ENCODE measurements around the gene EYA2.

Gene EYA2

GRCh38 chr20:47143657-47144056 is 249.0 kb downstream of the EYA2 start:
- H3K9ac ChIP-seq (ENCODE audit: low read depth, low read length) = no peak overlapping the region
- H3K36me3 ChIP-seq (ENCODE audit: insufficient read depth, low read length) = no peaks in the 10 kb centered on the region
- H3K27me3 ChIP-seq (ENCODE audit: control insufficient read depth, insufficient read depth, low read length) = no peaks in the 10 kb centered on the region
- H3K9me3 ChIP-seq (replicated peaks; ENCODE audit: low read length) = no peaks in the 10 kb centered on the region
- no peak overlapping the region for H3K4me3 ChIP-seq (ENCODE audit: low read length)
- peaks cover 12% of the 10 kb centered on the region for H3K4me1 ChIP-seq (ENCODE audit: control insufficient read depth, insufficient read depth, low read length)
- no peak overlapping the region for H3K4me2 ChIP-seq (ENCODE audit: low read length)

GRCh38 chr20:47144463-47144862 is 249.8 kb downstream of the EYA2 start:
- H3K9me3 ChIP-seq (replicated peaks; ENCODE audit: low read length) = no peaks in the 10 kb centered on the region
- no peak overlapping the region for H3K4me3 ChIP-seq (ENCODE audit: low read length)
- no peaks in the 10 kb centered on the region for H3K36me3 ChIP-seq (ENCODE audit: insufficient read depth, low read length)
- H3K4me1 ChIP-seq (ENCODE audit: control insufficient read depth, insufficient read depth, low read length) = peaks cover 12% of the 10 kb centered on the region
- H3K9ac ChIP-seq (ENCODE audit: low read depth, low read length) = no peak overlapping the region
- no peaks in the 10 kb centered on the region for H3K27me3 ChIP-seq (ENCODE audit: control insufficient read depth, insufficient read depth, low read length)
- no peak overlapping the region for H3K4me2 ChIP-seq (ENCODE audit: low read length)

- Histone ChIP-seq H3K9ac (ENCODE audit: low read depth, low read length) (no peak overlapping the region), H3K4me1 (ENCODE audit: control insufficient read depth, insufficient read depth, low read length) (peaks cover 12% of the 10 kb centered on the region), H3K4me3 (ENCODE audit: low read length) (no peak overlapping the region), H3K36me3 (ENCODE audit: insufficient read depth, low read length) (no peaks in the 10 kb centered on the region), H3K4me2 (ENCODE audit: low read length) (no peak overlapping the region), H3K27me3 (ENCODE audit: control insufficient read depth, insufficient read depth, low read length) (no peaks in the 10 kb centered on the region), H3K9me3 (replicated peaks; ENCODE audit: low read length) (no peaks in the 10 kb centered on the region)
Observed at GRCh38 chr20:47146686-47147085, 252.0 kb downstream of the EYA2 start.

GRCh38 chr20:47148059-47148458 is 253.4 kb downstream of the EYA2 start:
- H3K36me3 ChIP-seq (ENCODE audit: insufficient read depth, low read length) = no peaks in the 10 kb centered on the region
- H3K9me3 ChIP-seq (replicated peaks; ENCODE audit: low read length) = no peaks in the 10 kb centered on the region
- H3K4me2 ChIP-seq (ENCODE audit: low read length) = no peak overlapping the region
- H3K27me3 ChIP-seq (ENCODE audit: control insufficient read depth, insufficient read depth, low read length) = no peaks in the 10 kb centered on the region
- H3K4me1 ChIP-seq (ENCODE audit: control insufficient read depth, insufficient read depth, low read length) = peaks cover 12% of the 10 kb centered on the region
- no peak overlapping the region for H3K4me3 ChIP-seq (ENCODE audit: low read length)
- no peak overlapping the region for H3K9ac ChIP-seq (ENCODE audit: low read depth, low read length)

GRCh38 chr20:47149939-47150338 is 255.3 kb downstream of the EYA2 start:
- Histone ChIP-seq H3K9ac (ENCODE audit: low read depth, low read length) (no peak overlapping the region), H3K4me3 (ENCODE audit: low read length) (no peak overlapping the region), H3K36me3 (ENCODE audit: insufficient read depth, low read length) (no peaks in the 10 kb centered on the region), H3K9me3 (replicated peaks; ENCODE audit: low read length) (no peaks in the 10 kb centered on the region), H3K27me3 (ENCODE audit: control insufficient read depth, insufficient read depth, low read length) (no peaks in the 10 kb centered on the region), H3K4me2 (ENCODE audit: low read length) (no peak overlapping the region), H3K4me1 (ENCODE audit: control insufficient read depth, insufficient read depth, low read length) (peaks cover 12% of the 10 kb centered on the region)

- Histone ChIP-seq H3K4me1 (ENCODE audit: control insufficient read depth, insufficient read depth, low read length) (peaks cover 12% of the 10 kb centered on the region), H3K9ac (ENCODE audit: low read depth, low read length) (no peak overlapping the region), H3K4me2 (ENCODE audit: low read length) (no peak overlapping the region), H3K9me3 (replicated peaks; ENCODE audit: low read length) (no peaks in the 10 kb centered on the region), H3K36me3 (ENCODE audit: insufficient read depth, low read length) (no peaks in the 10 kb centered on the region), H3K27me3 (ENCODE audit: control insufficient read depth, insufficient read depth, low read length) (no peaks in the 10 kb centered on the region), H3K4me3 (ENCODE audit: low read length) (no peak overlapping the region)
Observed at GRCh38 chr20:47150403-47151152, 255.9 kb downstream of the EYA2 start.

GRCh38 chr20:47152068-47152467 is 257.4 kb downstream of the EYA2 start:
- Histone ChIP-seq H3K27me3 (ENCODE audit: control insufficient read depth, insufficient read depth, low read length) (no peaks in the 10 kb centered on the region), H3K9ac (ENCODE audit: low read depth, low read length) (no peak overlapping the region), H3K4me1 (ENCODE audit: control insufficient read depth, insufficient read depth, low read length) (peaks cover 3% of the 10 kb centered on the region), H3K4me2 (ENCODE audit: low read length) (no peak overlapping the region), H3K36me3 (ENCODE audit: insufficient read depth, low read length) (no peaks in the 10 kb centered on the region), H3K9me3 (replicated peaks; ENCODE audit: low read length) (no peaks in the 10 kb centered on the region), H3K4me3 (ENCODE audit: low read length) (no peak overlapping the region)

- Histone ChIP-seq H3K4me2 (ENCODE audit: low read length) (no peak overlapping the region), H3K36me3 (ENCODE audit: insufficient read depth, low read length) (no peaks in the 10 kb centered on the region), H3K4me3 (ENCODE audit: low read length) (no peak overlapping the region), H3K4me1 (ENCODE audit: control insufficient read depth, insufficient read depth, low read length) (no peaks in the 10 kb centered on the region), H3K27me3 (ENCODE audit: control insufficient read depth, insufficient read depth, low read length) (no peaks in the 10 kb centered on the region), H3K9ac (ENCODE audit: low read depth, low read length) (no peak overlapping the region), H3K9me3 (replicated peaks; ENCODE audit: low read length) (no peaks in the 10 kb centered on the region)
Observed at GRCh38 chr20:47154089-47154488, 259.4 kb downstream of the EYA2 start.

- Histone ChIP-seq H3K4me3 (ENCODE audit: low read length) (no peak overlapping the region), H3K9me3 (replicated peaks; ENCODE audit: low read length) (no peaks in the 10 kb centered on the region), H3K36me3 (ENCODE audit: insufficient read depth, low read length) (no peaks in the 10 kb centered on the region), H3K4me1 (ENCODE audit: control insufficient read depth, insufficient read depth, low read length) (no peaks in the 10 kb centered on the region), H3K27me3 (ENCODE audit: control insufficient read depth, insufficient read depth, low read length) (no peaks in the 10 kb centered on the region), H3K4me2 (ENCODE audit: low read length) (no peak overlapping the region), H3K9ac (ENCODE audit: low read depth, low read length) (no peak overlapping the region)
Observed at GRCh38 chr20:47156301-47157137, 261.9 kb downstream of the EYA2 start.

- Histone ChIP-seq H3K4me1 (ENCODE audit: control insufficient read depth, insufficient read depth, low read length) (peaks cover 4% of the 10 kb centered on the region), H3K4me2 (ENCODE audit: low read length) (no peak overlapping the region), H3K9me3 (replicated peaks; ENCODE audit: low read length) (no peaks in the 10 kb centered on the region), H3K36me3 (ENCODE audit: insufficient read depth, low read length) (no peaks in the 10 kb centered on the region), H3K27me3 (ENCODE audit: control insufficient read depth, insufficient read depth, low read length) (no peaks in the 10 kb centered on the region), H3K9ac (ENCODE audit: low read depth, low read length) (no peak overlapping the region), H3K4me3 (ENCODE audit: low read length) (no peak overlapping the region)
Observed at GRCh38 chr20:47159166-47159565, 264.5 kb downstream of the EYA2 start.

- Histone ChIP-seq H3K4me1 (ENCODE audit: control insufficient read depth, insufficient read depth, low read length) (peaks cover 6% of the 10 kb centered on the region), H3K9ac (ENCODE audit: low read depth, low read length) (no peak overlapping the region), H3K4me2 (ENCODE audit: low read length) (no peak overlapping the region), H3K36me3 (ENCODE audit: insufficient read depth, low read length) (no peaks in the 10 kb centered on the region), H3K9me3 (replicated peaks; ENCODE audit: low read length) (no peaks in the 10 kb centered on the region), H3K27me3 (ENCODE audit: control insufficient read depth, insufficient read depth, low read length) (no peaks in the 10 kb centered on the region), H3K4me3 (ENCODE audit: low read length) (no peak overlapping the region)
Observed at GRCh38 chr20:47160240-47160639, 265.6 kb downstream of the EYA2 start.
